ENCODE data around the gene GPR158. TPM values are rescaled to one million over a fixed set of nuclear protein-coding genes. Genes with fewer than 3 reads are reported as not detected.
"Not testable (repeated sequence)": the region's sequence is repeated elsewhere in the genome, so short reads cannot be mapped to it uniquely, and the experiment has no call there.

GPR158 gene
- total RNA-seq, 2 donors from 2014 or later, result 0.07 to 0.16 TPM

DNA sequence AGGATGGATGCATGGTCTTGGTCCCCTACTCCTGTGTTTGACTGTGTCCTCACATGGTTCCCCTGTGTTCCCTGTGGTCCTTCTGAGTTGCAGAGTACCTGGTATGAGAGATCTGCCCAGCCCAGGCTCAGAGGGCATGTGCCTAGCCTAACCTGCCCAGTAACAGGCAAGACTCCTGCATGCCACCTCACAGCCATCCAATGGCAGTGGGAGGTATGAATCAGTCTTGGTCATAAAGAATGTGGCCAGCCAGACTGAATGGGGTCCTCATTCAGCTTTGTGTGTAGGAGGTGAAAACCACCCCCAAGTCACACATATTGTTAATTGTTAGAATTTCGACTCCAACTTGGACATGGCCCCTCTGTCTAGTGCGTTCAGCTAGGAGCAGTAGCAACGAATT lies 17.2 kb upstream of the GPR158 start:
- TF ChIP-seq, protein P1, sequence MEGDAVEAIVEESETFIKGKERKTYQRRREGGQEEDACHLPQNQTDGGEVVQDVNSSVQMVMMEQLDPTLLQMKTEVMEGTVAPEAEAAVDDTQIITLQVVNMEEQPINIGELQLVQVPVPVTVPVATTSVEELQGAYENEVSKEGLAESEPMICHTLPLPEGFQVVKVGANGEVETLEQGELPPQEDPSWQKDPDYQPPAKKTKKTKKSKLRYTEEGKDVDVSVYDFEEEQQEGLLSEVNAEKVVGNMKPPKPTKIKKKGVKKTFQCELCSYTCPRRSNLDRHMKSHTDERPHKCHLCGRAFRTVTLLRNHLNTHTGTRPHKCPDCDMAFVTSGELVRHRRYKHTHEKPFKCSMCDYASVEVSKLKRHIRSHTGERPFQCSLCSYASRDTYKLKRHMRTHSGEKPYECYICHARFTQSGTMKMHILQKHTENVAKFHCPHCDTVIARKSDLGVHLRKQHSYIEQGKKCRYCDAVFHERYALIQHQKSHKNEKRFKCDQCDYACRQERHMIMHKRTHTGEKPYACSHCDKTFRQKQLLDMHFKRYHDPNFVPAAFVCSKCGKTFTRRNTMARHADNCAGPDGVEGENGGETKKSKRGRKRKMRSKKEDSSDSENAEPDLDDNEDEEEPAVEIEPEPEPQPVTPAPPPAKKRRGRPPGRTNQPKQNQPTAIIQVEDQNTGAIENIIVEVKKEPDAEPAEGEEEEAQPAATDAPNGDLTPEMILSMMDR (IDR thresholded peaks at IDR 0.05), result no peak
- no peak overlapping the region for H3K27ac ChIP-seq
- no peak overlapping the region for H3K4me3 ChIP-seq
- no peaks in the 10 kb centered on the region for H3K36me3 ChIP-seq
- no peaks in the 10 kb centered on the region for H3K4me1 ChIP-seq
- no peaks in the 10 kb centered on the region for H3K9me3 ChIP-seq
- intact Hi-C loops (cut with DNase I), result no loop called here
- no peaks in the 10 kb centered on the region for H3K27me3 ChIP-seq
- DNase-seq, result no peak
- H3K9ac ChIP-seq (ENCODE audit: low read depth in 2 of 2, low read length in 2 of 2), result no peak overlapping the region

GRCh38 chr10:25159591-25159990 lies 15.2 kb upstream of the GPR158 start:
- Histone ChIP-seq H3K27me3 (no peaks in the 10 kb centered on the region), H3K9ac (ENCODE audit: low read depth in 2 of 2, low read length in 2 of 2) (no peak overlapping the region), H3K36me3 (no peaks in the 10 kb centered on the region), H3K9me3 (no peaks in the 10 kb centered on the region), H3K4me1 (no peaks in the 10 kb centered on the region), H3K4me3 (no peak overlapping the region), H3K27ac (no peak overlapping the region)
- no peak for DNase-seq
- intact Hi-C loops (cut with DNase I), result no loop called here
- TF ChIP-seq, protein P1 (IDR thresholded peaks at IDR 0.05), result no peak

GRCh38 chr10:25162391-25162790 lies 12.4 kb upstream of the GPR158 start:
- Histone ChIP-seq H3K4me3 (no peak overlapping the region), H3K9ac (ENCODE audit: low read depth in 2 of 2, low read length in 2 of 2) (no peak overlapping the region), H3K9me3 (no peaks in the 10 kb centered on the region), H3K36me3 (no peaks in the 10 kb centered on the region), H3K4me1 (no peaks in the 10 kb centered on the region), H3K27ac (no peak overlapping the region), H3K27me3 (no peaks in the 10 kb centered on the region)
- TF ChIP-seq, protein P1 (IDR thresholded peaks at IDR 0.05), result no peak
- intact Hi-C loops (cut with DNase I), result no loop called here
- DNase-seq, result no peak

DNA sequence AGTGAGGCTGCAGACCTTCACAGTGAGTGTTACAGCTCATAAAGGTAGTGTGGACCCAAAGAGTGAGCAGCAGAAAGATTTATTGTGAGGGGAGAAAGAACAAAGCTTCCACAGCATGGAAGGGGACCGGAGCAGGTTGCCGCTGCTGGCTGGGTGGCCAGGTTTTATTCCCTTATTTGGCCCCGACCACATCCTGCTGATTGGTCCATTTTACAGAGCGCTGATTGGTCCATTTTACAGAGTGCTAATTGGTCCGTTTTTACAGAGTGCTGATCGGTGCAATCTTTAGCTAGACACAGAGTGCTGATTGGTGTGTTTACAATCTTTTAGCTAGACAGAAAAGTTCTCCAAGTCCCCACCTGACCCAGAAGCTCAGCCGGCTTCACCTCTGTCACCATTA lies 11.3 kb upstream of the GPR158 start:
- DNase-seq; H3K27ac ChIP-seq; H3K9ac ChIP-seq (ENCODE audit: low read depth in 2 of 2, low read length in 2 of 2); H3K4me1 ChIP-seq; H3K4me3 ChIP-seq; H3K27me3 ChIP-seq; H3K36me3 ChIP-seq; intact Hi-C loops (cut with DNase I); H3K9me3 ChIP-seq: not testable (repeated sequence)

DNA sequence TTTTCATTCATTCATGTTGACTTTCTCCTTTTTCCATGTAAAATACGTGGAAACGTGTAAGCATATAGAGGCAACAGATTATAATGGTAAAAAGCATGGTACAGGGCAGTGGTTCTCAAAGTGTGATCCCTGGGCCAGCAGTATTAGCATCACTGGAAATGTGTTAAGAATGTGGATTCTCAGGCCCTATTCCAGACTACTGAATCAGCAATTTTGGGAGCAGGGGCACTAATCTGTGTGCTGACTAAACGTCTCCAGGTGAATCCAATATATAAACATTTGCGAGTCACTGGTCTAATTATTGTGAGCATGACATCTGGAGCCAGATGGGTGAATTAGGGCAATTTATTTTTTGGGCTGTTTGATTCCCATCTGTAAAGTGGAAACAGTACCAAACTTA lies 5.1 kb upstream of the GPR158 start:
- H3K9me3 ChIP-seq, result no peaks in the 10 kb centered on the region
- H3K27me3 ChIP-seq, result peaks cover 6% of the 10 kb centered on the region
- H3K4me1 ChIP-seq, result no peaks in the 10 kb centered on the region
- H3K36me3 ChIP-seq, result no peaks in the 10 kb centered on the region
- TF ChIP-seq, protein P1 (IDR thresholded peaks at IDR 0.05), result no peak
- DNase-seq, result no peak
- H3K4me3 ChIP-seq, result no peak overlapping the region
- intact Hi-C loops (cut with DNase I), result no loop called here
- H3K9ac ChIP-seq (ENCODE audit: low read depth in 2 of 2, low read length in 2 of 2), result no peak overlapping the region
- no peak overlapping the region for H3K27ac ChIP-seq

- Histone ChIP-seq H3K27me3 (peaks cover 14% of the 10 kb centered on the region), H3K27ac (no peak overlapping the region), H3K36me3 (no peaks in the 10 kb centered on the region), H3K4me1 (peaks cover 7% of the 10 kb centered on the region), H3K4me3 (no peak overlapping the region), H3K9me3 (no peaks in the 10 kb centered on the region), H3K9ac (ENCODE audit: low read depth in 2 of 2, low read length in 2 of 2) (no peak overlapping the region)
- DNase-seq, result no peak
- TF ChIP-seq, protein P1 (IDR thresholded peaks at IDR 0.05), result no peak
- intact Hi-C loops (cut with DNase I), result no loop called here
Observed at GRCh38 chr10:25170627-25171026, 4.2 kb upstream of the GPR158 start.

All from colonic mucosa (tissue), 4 donors.